ENCODE measurements around the gene RAF1.
"Not testable (repeated sequence)": the region's sequence is repeated elsewhere in the genome, so short reads cannot be mapped to it uniquely, and the experiment has no call there.

Gene RAF1

DNA sequence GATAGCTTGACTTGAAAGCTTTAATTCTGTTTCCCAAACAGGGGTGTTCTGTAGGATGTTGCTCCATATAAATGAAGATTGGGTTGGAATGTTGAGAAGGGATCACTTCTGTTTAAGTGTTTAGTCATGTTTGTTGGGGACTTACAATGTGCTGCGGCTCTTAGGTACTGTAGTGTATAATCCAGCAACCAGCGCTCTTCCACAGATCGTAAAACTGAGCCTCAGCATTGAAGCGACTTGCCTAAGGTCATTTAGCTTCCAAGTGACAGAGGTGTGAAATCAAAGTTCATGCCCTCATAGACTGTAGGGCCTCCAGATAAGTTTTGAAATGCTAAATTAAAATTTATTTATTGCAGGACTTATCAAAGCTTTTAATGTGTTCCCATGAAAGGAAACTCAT is 105.2 kb downstream of the RAF1 start:
- no peak for DNase-seq (ENCODE audit: low spot score)

DNA sequence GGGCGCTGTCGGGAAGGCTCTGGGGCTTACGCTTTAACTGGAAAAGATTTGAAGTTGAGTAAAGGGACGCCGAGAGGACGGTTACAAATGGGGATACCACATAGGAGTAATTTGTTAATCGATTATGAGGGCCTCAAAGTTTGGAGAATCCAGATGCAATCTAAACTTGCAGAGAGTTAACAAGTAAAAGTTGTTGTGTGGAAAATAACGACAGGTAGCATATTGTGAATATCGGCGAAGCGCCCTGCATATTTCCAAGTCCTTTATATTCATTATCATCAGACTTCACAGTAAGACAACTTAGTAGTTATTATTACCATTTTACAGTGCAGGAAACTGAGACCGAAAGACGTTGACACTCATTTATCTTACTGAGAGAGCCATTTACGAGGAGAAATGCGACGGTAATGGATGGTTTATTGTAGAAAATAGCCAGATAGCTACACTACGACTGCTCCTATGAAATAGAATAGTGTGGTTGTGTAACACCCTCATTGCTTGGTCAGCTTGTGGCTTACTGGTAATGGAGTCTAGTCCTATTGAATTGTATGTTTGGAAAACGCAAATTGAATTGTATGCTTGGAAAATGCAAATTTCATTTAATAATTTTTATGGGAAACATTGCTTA is 106.3 kb downstream of the RAF1 start:
- DNase-seq (ENCODE audit: low spot score) = peak; percentile 44

DNA sequence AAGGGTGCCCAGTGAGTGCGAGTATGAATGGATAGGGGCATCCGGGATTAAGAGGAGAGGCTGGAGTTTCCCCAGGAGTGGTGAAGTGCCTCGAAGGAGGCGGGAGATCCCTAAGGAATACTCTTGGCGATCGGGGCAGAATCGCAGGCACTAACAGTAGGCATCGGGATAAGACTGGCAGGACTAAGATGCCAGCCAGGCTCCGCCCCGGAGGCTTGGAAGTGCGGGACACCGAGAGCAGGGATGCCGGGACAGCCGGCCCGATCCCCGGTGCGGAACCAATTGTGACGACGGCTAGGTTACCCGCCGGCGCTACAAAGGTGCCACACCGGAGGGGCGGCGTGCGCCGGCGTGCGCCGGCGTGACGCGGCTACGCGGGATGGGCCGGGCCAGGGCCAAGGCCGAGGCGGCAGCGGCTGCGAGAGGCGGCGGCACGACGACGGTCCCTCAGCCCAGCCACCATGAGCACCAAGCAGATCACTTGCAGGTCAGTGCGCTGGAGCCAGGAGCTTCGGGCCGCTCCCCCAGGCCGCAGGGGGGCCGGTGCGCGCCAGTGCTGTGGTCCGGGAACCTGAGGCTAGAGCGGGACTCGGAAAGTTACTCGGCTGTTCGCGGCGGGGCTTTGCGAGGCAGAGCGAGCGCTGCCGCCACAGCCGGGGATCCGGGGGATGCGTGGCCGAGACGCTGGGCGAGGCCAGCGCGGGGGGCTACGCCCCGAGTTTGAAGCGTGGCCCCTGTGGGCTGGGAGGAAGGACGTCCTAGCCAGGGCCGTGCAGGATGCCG is 107.0 kb downstream of the RAF1 start, which contains the start of gene MKRN2:
Gene MKRN2, plus strand, starts transcription at position 398 of the 783 bp plus-strand sequence. Its CDS starts 64 bp downstream, at position 462.
- DNase-seq (ENCODE audit: low spot score) = peak; percentile 95

DNA sequence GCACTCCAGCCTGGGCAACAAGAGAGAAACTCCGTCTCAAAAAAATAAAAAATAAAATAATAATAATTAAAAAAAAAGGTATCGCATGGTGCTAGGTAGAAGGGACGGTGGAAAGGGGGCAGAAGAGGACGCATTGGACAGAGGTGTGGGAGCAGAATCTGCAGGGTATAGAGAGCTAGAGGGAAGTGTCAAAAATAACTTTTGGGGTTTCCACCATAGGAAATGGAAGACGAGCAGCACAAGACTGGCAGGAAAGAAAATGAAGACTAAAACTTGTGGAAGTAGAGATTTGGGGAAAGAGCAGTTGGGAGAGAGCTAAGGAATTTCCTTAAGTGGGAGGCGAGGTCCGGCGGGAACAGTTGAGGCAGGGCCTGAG is 107.6 kb downstream of the RAF1 start:
- no peak for DNase-seq (ENCODE audit: low spot score)

DNA sequence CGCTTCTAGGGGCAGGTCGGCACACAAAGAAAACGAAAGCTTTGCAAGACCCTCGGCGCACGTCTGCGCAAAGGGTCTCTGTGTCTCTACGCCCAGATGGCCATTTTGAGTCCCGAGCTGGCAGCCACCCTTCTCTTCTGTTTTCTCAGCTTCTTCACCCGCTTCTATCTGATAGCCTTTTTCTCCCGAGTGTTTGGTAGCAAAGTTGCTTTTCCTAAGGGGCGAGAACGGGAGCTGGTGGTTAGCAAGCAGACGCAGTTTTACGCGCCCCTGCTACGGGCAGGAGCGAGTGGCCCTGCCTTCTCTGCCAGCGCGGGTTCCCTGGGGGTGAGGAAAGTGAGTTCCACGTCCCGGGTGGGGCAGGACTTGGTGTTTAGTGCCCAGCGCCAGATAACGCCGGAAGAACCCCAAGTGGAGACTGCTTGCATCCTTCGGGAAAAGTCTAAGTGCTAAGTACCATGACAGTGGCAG is 110.0 kb downstream of the RAF1 start:
- peak; percentile 64 for DNase-seq (ENCODE audit: low spot score)

DNA sequence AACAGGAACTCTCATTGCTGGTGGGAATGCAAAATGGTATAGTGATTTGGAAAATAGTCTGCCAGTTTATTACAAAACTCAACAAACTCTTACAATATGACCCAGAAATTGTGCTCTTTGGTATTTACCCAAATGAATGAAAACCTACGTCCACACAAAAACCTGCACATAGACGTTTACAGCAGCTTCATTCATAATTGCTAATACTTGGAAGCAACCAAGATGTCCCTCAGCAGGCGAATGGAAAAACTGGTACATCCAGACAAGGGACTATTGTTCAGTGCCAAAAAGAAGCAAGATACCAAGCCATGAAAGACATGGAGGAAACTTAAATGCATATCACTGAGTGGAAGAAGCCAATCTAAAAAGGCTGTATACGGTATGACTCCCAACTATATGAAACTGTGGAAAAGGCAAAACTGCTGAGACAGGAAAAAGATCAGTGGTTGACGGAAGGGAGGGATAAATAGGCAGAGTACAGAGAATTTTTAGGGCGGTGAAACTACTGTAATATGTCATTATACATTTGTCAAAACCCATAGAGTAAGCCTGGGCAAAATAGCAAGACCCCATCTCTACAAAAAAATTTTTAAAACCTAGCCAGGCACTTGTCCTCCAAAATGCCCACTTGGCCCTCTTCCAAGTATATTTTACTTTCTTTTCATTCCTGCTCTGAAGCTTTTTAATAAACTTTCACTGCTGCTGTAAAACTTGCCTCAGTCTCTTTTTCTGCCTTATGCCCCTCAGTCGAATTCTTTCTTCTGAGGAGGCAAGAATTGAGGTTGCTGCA is 113.8 kb downstream of the RAF1 start:
- DNase-seq (ENCODE audit: low spot score) = no peak

DNA sequence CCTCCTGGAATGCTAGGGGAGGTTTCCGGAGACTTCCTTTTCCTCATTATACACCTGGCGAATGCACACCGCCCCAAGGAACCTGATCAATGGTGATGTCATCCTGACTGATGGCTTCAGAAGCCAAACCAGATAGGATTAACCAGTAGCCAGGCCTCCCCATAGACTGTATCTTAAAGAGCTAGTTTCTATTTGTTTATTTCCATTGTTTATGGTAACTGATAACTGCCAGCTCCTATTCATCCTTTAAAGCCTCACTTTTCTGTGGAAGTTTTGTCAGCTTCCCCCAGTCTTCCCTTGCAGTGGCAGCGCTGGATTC is 118.5 kb downstream of the RAF1 start, which contains the start of gene MKRN2OS:
Gene MKRN2OS, minus strand, starts transcription at position 27 of the 319 bp plus-strand sequence. CDS start 35 bp downstream, outside the sequence.
- DNase-seq (ENCODE audit: low spot score) = no peak

DNA sequence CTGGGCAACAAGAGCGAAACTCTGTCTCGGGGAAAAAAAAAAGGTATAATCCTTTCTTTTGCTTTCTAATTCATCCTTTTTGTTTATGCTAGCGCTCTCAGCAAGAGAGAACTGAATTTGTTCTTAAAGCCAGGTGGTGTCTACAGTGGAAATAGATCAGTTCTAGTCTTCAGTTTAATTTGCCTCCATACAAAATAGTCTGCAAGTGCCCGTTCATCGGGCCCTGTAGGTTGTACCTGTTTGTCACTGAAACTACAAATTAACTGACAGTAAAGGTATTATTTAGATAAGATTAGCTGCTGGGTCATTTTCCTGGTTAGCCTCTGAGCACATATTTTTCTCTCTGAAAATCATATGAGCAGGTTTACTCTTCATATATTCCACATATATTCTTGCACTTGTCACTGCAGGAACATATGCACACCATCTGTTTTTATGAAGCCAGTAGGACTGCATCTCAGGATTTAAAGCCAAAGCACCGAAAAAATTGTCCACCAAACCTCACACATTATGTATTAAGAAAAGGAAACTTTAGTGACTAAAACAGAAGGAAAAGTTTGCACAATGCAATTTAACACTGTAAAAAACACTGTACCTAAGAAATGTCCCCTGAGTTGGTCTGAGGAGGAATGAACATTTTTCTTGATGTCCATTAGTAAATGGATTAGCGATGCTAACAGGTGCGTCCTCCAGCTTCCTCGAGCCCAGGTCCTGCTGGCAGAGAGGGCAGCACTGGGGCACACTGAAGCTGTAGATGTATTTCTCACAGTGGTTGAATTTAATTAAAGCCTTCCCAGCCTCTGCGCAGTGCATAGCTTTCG is 119.1 kb downstream of the RAF1 start:
- DNase-seq (ENCODE audit: low spot score) = no peak

DNA sequence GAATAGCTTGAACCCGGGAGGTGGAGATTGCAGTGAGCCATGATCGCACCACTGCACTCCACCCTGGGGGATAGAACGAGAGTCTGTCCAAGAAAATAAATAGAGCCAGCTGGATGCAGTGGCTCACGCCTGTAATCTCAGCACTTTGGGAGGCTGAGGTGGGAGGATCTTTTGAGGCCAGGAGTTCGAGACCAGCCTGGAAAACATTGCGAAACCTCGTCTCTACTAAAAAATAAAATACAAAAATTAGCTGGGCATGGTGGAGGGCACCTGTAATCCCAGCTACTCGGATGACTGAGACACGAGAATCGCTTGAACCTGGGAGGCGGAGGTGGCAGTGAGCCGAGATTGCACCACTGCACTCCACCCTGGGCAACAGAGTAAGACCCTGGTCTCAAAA is 120.4 kb downstream of the RAF1 start:
- not testable (repeated sequence) for DNase-seq (ENCODE audit: low spot score)

DNA sequence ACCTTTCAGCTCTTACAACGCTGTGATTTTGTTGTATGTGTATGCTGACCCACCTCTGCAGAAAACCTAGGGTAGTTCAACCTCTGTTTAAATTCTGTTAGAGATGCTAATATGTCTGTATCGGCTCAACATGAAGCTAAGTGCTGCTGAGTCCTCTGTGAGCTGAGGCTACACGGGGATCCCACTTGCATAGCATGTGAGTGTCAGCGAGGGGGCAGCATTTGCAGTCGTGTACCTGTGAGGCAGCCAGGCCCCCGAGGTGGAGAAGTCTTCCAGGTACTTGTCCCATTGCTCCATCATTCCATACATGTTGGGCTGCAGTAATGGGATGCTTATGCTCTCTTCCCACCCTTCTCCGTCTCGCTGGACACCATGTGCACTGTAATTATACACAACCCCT is 122.3 kb downstream of the RAF1 start:
- no peak for DNase-seq (ENCODE audit: low spot score)

DNA sequence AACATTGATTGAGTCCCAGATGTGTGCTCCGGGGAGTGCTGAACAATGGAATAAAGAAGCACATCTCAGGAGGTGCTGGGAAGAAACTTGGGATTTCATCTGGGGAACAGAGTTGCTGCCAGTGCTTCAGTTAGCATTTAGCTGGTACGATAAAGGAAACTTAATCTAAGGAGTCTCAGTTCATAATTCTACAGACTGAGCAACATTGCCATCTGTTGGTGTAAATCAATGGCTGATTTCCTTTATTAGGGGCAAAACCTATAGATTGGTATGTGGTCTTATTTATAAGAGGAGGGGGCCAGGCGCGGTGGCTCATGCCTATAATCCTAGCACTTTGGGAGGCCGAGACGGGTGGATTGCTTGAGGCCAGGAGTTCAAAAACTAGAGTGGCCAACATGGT is 127.5 kb downstream of the RAF1 start:
- DNase-seq (ENCODE audit: low spot score) = no peak

Data from GM03348 (cell line).